ENCODE results near the gene FAM181A. TPM values are rescaled to one million over a fixed set of nuclear protein-coding genes. Genes with fewer than 3 reads are reported as not detected.

The FAM181A gene
- total and polyA plus RNA-seq, 2 donors: 0.11 TPM; not detected in 1

DNA sequence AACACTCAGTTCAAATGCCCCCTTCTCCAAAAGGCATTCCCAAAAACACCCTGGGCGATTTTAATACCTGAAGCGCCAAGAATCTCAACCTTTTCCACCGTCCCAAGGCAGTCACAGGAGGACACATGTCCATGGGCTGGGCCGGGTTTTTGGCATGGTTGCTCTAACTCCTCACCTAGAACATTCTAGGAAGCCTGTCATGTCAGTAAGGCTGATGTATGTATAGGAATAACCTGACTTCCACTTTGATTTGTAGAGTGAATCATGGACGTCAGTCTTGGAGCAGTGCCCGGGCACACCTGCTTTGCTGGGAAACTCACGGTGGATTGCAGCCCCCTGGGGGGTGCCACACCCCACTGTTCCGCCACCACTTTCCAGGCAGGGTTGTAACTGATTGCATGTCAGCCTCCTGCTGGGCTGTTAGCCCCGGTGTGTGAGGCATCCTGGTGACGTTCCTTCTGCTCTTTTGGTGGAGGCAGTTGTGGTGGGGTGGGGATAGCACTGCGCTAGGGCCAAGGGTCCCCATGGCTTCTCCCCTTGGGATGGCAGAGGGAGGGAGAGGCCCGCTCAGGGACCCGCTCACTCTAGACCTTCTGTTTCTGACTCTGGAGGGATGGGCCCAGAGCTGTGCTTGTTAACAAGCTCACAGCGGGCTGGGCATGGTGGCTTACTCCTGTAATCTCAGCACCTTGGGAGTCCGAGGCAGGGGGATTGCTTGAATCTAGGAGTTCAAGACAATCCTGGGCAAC lies 35.2 kb upstream of the FAM181A start:
- no peak for DNase-seq (ENCODE audit: low read depth in 6 of 9, low spot score in 9 of 9)
- Histone ChIP-seq H3K36me3 (ENCODE audit: control insufficient read depth in 2 of 2, insufficient read depth in 2 of 2, low read length in 1 of 2) (no peaks in the 10 kb centered on the region), H3K4me1 (ENCODE audit: control insufficient read depth in 2 of 2, insufficient read depth in 2 of 2, low read length in 2 of 2) (no peaks in the 10 kb centered on the region), H3K9me3 (ENCODE audit: control insufficient read depth in 2 of 2, insufficient read depth in 1 of 2, low read length in 1 of 2) (no peaks in the 10 kb centered on the region), H3K27ac (ENCODE audit: low read depth in 1 of 2, low read length in 1 of 2) (no peak overlapping the region), H3K27me3 (ENCODE audit: control insufficient read depth in 2 of 2, insufficient read depth in 1 of 2, low read length in 1 of 2) (peaks cover 0 to 21% of the 10 kb centered on the region in 2 donors), H3K4me3 (ENCODE audit: low read length in 2 of 2) (no peak overlapping the region)
- WGBS: 81% methylated on average over 15 of the region's 15 CpGs

DNA sequence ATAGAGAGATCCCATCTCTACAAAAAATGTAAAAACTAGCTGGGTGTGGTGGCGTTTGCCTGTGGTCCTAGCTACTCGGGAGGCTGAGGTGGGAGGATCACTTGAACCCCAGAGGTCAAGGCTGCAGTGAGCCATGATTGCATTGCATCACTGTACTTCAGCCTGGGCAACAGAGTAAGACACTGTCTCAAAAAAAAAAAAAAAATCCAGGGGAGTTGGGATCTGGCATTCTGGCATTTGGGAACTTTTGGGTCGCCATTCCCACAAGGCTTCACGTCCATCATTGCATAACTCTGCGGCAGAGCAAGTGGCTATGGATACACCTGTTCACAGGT lies 34.7 kb upstream of the FAM181A start:
- 75% methylated on average over 5 of the region's 5 CpGs for WGBS
- peaks cover 0 to 21% of the 10 kb centered on the region in 2 donors for H3K27me3 ChIP-seq (ENCODE audit: control insufficient read depth in 2 of 2, insufficient read depth in 1 of 2, low read length in 1 of 2)
- no peaks in the 10 kb centered on the region for H3K9me3 ChIP-seq (ENCODE audit: control insufficient read depth in 2 of 2, insufficient read depth in 1 of 2, low read length in 1 of 2)
- no peaks in the 10 kb centered on the region for H3K4me1 ChIP-seq (ENCODE audit: control insufficient read depth in 2 of 2, insufficient read depth in 2 of 2, low read length in 2 of 2)
- no peak overlapping the region for H3K27ac ChIP-seq (ENCODE audit: low read depth in 1 of 2, low read length in 1 of 2)
- DNase-seq (ENCODE audit: low read depth in 6 of 9, low spot score in 9 of 9): no peak
- H3K4me3 ChIP-seq (ENCODE audit: low read length in 2 of 2): no peak overlapping the region
- H3K36me3 ChIP-seq (ENCODE audit: control insufficient read depth in 2 of 2, insufficient read depth in 2 of 2, low read length in 1 of 2): no peaks in the 10 kb centered on the region

DNA sequence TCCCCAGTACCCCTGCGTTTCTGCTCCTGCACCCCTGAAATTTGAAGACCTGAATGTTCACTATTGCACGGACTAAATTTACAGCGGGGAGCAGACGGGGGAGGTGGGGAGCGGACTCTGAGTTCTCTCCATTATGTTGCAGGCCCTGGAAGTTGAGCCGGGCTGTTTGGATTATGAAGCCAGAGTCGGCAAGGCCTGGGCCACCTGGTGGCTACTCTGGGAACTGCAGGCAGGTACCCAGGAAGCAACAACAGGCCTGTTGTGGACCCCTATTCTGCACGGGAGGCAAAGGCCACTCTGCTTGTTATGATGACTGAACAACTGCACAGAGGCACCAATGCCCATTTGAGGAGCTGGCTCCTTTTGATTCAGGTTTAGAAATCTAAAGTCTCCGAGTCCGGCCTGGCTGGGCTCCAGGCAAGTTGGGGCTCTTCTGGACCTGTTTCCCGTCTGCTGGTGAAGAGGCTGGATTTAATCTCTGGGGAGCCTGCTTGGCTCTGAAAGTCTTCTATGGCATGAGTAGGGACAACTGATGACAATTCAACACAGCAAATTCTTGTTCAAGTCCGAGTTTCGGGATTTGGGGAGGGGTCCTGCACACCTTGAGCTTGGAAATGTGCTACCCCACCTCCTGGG lies 34.1 kb upstream of the FAM181A start:
- no peaks in the 10 kb centered on the region for H3K9me3 ChIP-seq (ENCODE audit: control insufficient read depth in 2 of 2, insufficient read depth in 1 of 2, low read length in 1 of 2)
- peak in 8 of 9 donors; percentile 12 to 65 (median 29) for DNase-seq (ENCODE audit: low read depth in 6 of 9, low spot score in 9 of 9)
- no peaks in the 10 kb centered on the region for H3K4me1 ChIP-seq (ENCODE audit: control insufficient read depth in 2 of 2, insufficient read depth in 2 of 2, low read length in 2 of 2)
- no peak overlapping the region for H3K4me3 ChIP-seq (ENCODE audit: low read length in 2 of 2)
- 46% methylated on average over 13 of the region's 13 CpGs for WGBS
- H3K36me3 ChIP-seq (ENCODE audit: control insufficient read depth in 2 of 2, insufficient read depth in 2 of 2, low read length in 1 of 2): no peaks in the 10 kb centered on the region
- H3K27ac ChIP-seq (ENCODE audit: low read depth in 1 of 2, low read length in 1 of 2): no peak overlapping the region
- H3K27me3 ChIP-seq (ENCODE audit: control insufficient read depth in 2 of 2, insufficient read depth in 1 of 2, low read length in 1 of 2): peaks cover 0 to 21% of the 10 kb centered on the region in 2 donors

DNA sequence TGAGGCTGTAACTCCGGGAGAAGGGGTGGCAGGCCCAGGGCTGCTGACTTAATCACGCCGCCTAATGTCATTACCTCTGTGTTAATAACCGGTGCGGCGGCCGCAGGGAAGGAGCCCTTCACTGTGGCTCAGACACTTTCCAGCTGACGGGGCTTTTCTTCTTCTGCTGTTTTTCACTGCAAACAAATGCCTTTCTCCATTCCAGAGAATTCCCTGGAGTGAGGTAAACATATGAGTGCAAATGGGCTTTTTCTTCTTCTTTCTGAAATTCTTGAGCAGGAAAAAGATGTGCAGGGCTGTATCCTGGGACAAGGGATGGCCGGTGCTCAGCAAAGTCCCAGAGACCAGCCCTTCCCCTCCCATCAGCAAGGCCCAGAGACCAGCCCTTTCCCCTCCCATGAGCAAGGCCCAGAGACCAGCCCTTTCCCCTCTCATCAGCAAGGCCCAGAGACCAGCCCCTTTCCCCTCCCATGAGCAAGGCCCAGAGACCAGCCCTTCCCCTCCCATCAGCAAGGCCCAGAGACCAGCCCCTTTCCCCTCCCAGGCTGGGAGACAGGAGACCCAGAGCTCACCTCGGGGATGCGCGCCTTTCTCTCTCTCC lies 33.4 kb upstream of the FAM181A start:
- H3K4me1 ChIP-seq (ENCODE audit: control insufficient read depth in 2 of 2, insufficient read depth in 2 of 2, low read length in 2 of 2): no peaks in the 10 kb centered on the region
- no peak for DNase-seq (ENCODE audit: low read depth in 6 of 9, low spot score in 9 of 9)

DNA sequence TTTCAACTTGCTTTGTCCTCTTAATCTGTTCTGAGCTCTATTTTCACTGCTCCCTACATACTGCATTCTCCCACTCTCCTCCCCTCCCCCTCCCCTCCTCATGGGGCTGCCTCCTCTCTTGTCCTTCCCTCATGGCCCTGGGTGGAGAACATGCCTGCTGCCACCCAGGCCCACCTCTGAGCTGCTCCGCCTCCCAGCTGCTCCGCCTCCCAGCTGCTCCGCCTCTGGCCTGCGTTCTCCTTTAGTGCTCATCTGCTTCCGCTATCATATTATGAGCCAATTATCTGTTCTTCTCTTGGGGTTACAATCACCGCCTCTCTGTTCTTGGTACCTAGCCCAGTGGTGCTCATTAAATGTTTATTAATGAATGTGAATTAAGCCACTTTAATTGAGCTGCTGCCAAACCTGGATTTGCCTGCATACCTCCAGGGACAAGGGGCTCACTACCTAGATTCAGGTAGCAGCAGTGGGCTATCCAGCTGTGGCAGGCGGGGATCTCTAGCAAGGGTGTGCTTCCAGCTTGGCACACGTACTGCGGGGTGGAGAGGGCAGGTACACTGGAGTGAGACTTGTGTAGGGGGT lies 32.0 kb upstream of the FAM181A start:
- no peak overlapping the region for H3K4me3 ChIP-seq (ENCODE audit: low read length in 2 of 2)
- no peak for DNase-seq (ENCODE audit: low read depth in 6 of 9, low spot score in 9 of 9)
- no peaks in the 10 kb centered on the region for H3K36me3 ChIP-seq (ENCODE audit: control insufficient read depth in 2 of 2, insufficient read depth in 2 of 2, low read length in 1 of 2)
- peaks cover 0 to 21% of the 10 kb centered on the region in 2 donors for H3K27me3 ChIP-seq (ENCODE audit: control insufficient read depth in 2 of 2, insufficient read depth in 1 of 2, low read length in 1 of 2)
- no peak overlapping the region for H3K27ac ChIP-seq (ENCODE audit: low read depth in 1 of 2, low read length in 1 of 2)
- 94% methylated on average over 9 of the region's 9 CpGs for WGBS
- no peaks in the 10 kb centered on the region for H3K9me3 ChIP-seq (ENCODE audit: control insufficient read depth in 2 of 2, insufficient read depth in 1 of 2, low read length in 1 of 2)
- no peaks in the 10 kb centered on the region for H3K4me1 ChIP-seq (ENCODE audit: control insufficient read depth in 2 of 2, insufficient read depth in 2 of 2, low read length in 2 of 2)

More for the DNA sequence above, 33.4 kb upstream of the FAM181A start:
- 91% methylated on average over 12 of the region's 12 CpGs for WGBS
- Histone ChIP-seq H3K36me3 (ENCODE audit: control insufficient read depth in 2 of 2, insufficient read depth in 2 of 2, low read length in 1 of 2) (no peaks in the 10 kb centered on the region), H3K27me3 (ENCODE audit: control insufficient read depth in 2 of 2, insufficient read depth in 1 of 2, low read length in 1 of 2) (peaks cover 0 to 21% of the 10 kb centered on the region in 2 donors), H3K4me3 (ENCODE audit: low read length in 2 of 2) (no peak overlapping the region), H3K27ac (ENCODE audit: low read depth in 1 of 2, low read length in 1 of 2) (no peak overlapping the region), H3K9me3 (ENCODE audit: control insufficient read depth in 2 of 2, insufficient read depth in 1 of 2, low read length in 1 of 2) (no peaks in the 10 kb centered on the region)

DNA sequence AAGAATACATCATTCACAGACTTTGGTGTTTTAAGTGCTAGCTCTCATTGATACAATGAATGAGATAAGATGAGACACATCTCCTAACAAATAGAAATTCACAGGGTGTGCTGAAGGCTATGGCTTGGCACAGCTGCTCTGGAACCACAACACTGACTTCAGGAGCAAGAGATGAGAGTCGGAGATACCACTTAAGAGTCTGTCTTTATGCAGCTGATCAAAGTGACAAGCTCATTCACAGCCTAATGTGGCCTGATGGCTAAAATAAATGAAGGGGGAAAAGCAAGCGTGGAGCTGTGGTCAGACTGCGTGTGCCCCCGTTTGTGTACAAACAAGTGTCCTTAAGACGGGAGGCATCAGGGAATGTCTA lies 29.7 kb upstream of the FAM181A start:
- H3K4me1 ChIP-seq (ENCODE audit: control insufficient read depth in 2 of 2, insufficient read depth in 2 of 2, low read length in 2 of 2): no peaks in the 10 kb centered on the region
- no peak overlapping the region for H3K4me3 ChIP-seq (ENCODE audit: low read length in 2 of 2)
- DNase-seq (ENCODE audit: low read depth in 6 of 9, low spot score in 9 of 9): no peak
- H3K36me3 ChIP-seq (ENCODE audit: control insufficient read depth in 2 of 2, insufficient read depth in 2 of 2, low read length in 1 of 2): no peaks in the 10 kb centered on the region
- H3K27me3 ChIP-seq (ENCODE audit: control insufficient read depth in 2 of 2, insufficient read depth in 1 of 2, low read length in 1 of 2): peaks cover 0 to 10% of the 10 kb centered on the region in 2 donors
- WGBS: 85% methylated on average over 5 of the region's 5 CpGs
- H3K27ac ChIP-seq (ENCODE audit: low read depth in 1 of 2, low read length in 1 of 2): no peak overlapping the region
- H3K9me3 ChIP-seq (ENCODE audit: control insufficient read depth in 2 of 2, insufficient read depth in 1 of 2, low read length in 1 of 2): peaks cover 0 to 3% of the 10 kb centered on the region in 2 donors

DNA sequence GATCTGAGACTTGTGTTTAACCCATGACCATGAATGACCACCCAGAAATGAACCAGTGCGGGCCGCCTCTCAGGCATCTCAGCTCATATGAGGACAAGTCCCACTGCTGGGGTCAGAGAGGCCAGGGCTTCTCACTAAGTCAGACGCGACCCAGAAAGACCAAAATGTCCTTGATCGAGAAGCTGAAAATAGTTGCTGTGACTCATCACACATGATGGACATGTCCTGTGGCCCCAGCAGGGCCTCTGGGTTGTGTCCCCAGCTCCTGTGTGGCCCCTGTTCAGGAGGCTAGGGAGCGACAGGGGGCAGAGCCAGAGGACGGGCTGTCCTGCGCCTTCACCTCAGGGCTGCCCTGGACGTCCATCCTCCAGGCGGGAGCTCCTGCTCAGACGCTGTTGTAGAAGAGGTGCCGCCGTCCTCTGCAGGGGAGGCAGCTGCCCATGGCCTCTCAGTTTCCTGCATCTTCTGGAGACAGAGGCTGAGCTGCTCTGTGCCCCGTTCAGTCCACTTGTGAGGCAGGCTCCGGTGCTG lies 29.0 kb upstream of the FAM181A start:
- no peaks in the 10 kb centered on the region for H3K36me3 ChIP-seq (ENCODE audit: control insufficient read depth in 2 of 2, insufficient read depth in 2 of 2, low read length in 1 of 2)
- no peak overlapping the region for H3K4me3 ChIP-seq (ENCODE audit: low read length in 2 of 2)
- no peak for DNase-seq (ENCODE audit: low read depth in 6 of 9, low spot score in 9 of 9)
- H3K9me3 ChIP-seq (ENCODE audit: control insufficient read depth in 2 of 2, insufficient read depth in 1 of 2, low read length in 1 of 2): peaks cover 0 to 3% of the 10 kb centered on the region in 2 donors
- no peak overlapping the region for H3K27ac ChIP-seq (ENCODE audit: low read depth in 1 of 2, low read length in 1 of 2)
- no peaks in the 10 kb centered on the region for H3K4me1 ChIP-seq (ENCODE audit: control insufficient read depth in 2 of 2, insufficient read depth in 2 of 2, low read length in 2 of 2)
- H3K27me3 ChIP-seq (ENCODE audit: control insufficient read depth in 2 of 2, insufficient read depth in 1 of 2, low read length in 1 of 2): peaks cover 0 to 8% of the 10 kb centered on the region in 2 donors
- WGBS: 92% methylated on average over 15 of the region's 15 CpGs

DNA sequence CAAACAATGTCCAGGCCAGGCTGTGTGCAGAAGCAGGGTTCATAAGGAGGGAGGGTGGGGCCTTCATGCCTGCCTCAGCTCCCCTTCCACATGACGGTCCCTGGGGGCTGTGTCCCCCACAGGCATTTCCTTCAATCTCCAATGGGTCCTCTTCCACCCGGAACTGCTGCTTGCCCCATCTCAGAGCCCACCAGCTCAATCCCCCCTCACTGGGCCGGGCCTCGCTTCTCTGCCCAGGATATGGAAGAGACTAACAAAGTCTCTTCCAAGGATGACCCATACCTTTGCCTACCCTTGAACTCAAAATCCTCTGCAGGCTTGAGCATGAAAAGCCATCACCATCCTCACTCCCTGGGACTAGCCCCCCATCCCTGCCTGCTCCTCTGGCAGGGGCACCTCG lies 28.4 kb upstream of the FAM181A start:
- no peaks in the 10 kb centered on the region for H3K4me1 ChIP-seq (ENCODE audit: control insufficient read depth in 2 of 2, insufficient read depth in 2 of 2, low read length in 2 of 2)
- peaks cover 0 to 3% of the 10 kb centered on the region in 2 donors for H3K9me3 ChIP-seq (ENCODE audit: control insufficient read depth in 2 of 2, insufficient read depth in 1 of 2, low read length in 1 of 2)
- DNase-seq (ENCODE audit: low read depth in 6 of 9, low spot score in 9 of 9): no peak
- no peak overlapping the region for H3K4me3 ChIP-seq (ENCODE audit: low read length in 2 of 2)
- H3K27me3 ChIP-seq (ENCODE audit: control insufficient read depth in 2 of 2, insufficient read depth in 1 of 2, low read length in 1 of 2): peaks cover 0 to 6% of the 10 kb centered on the region in 2 donors
- H3K36me3 ChIP-seq (ENCODE audit: control insufficient read depth in 2 of 2, insufficient read depth in 2 of 2, low read length in 1 of 2): no peaks in the 10 kb centered on the region
- H3K27ac ChIP-seq (ENCODE audit: low read depth in 1 of 2, low read length in 1 of 2): no peak overlapping the region
- 94% methylated on average over 5 of the region's 5 CpGs for WGBS

DNA sequence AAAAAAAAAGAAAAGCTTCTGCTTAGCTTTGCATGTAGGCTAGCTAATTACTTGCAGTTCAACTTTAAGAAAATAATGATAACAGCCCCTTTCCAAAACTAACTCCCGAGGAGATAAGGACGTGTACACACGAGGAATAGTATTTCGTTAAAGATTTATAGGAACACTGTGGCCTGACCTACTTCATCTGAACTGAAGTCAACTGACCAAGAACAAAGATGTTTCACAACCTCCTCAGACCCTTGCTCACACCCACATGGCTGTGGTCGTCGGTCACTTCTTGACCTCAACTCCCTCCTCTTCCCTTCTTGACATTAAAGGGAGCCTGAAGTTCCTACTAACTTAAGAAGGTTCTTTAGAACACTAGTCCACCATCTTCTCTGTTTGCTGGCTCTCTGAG lies 25.3 kb upstream of the FAM181A start:
- peaks cover 0 to 3% of the 10 kb centered on the region in 2 donors for H3K9me3 ChIP-seq (ENCODE audit: control insufficient read depth in 2 of 2, insufficient read depth in 1 of 2, low read length in 1 of 2)
- no peak overlapping the region for H3K27ac ChIP-seq (ENCODE audit: low read depth in 1 of 2, low read length in 1 of 2)
- no peak overlapping the region for H3K4me3 ChIP-seq (ENCODE audit: low read length in 2 of 2)
- no peaks in the 10 kb centered on the region for H3K27me3 ChIP-seq (ENCODE audit: control insufficient read depth in 2 of 2, insufficient read depth in 1 of 2, low read length in 1 of 2)
- WGBS: 69% methylated on average over 6 of the region's 6 CpGs
- H3K4me1 ChIP-seq (ENCODE audit: control insufficient read depth in 2 of 2, insufficient read depth in 2 of 2, low read length in 2 of 2): no peaks in the 10 kb centered on the region
- no peaks in the 10 kb centered on the region for H3K36me3 ChIP-seq (ENCODE audit: control insufficient read depth in 2 of 2, insufficient read depth in 2 of 2, low read length in 1 of 2)
- no peak for DNase-seq (ENCODE audit: low read depth in 6 of 9, low spot score in 9 of 9)
